IMR-90 (cell line): Measurements from ENCODE around the gene PRKAR1B. TPM values are rescaled to one million over a fixed set of nuclear protein-coding genes. Genes with fewer than 3 reads are reported as not detected.

ENCODE experiments used
- ATAC-seq: fragments of 200-7000 bp; cut with Tn5 transposase; 2 replicates; pipeline ENCODE4 v1.9.1; 2020; ENCODE audit warnings: low read depth, mild to moderate bottlenecking, moderate library complexity
- BruUV-seq: library from RNA; stranded (reverse); fragments of 400-500 nt; replicated peaks from 2 replicates; lab custom pipeline; 2021; lab: Mats Ljungman, UMichigan
- CTCF ChIA-PET: fragments of 300-600 bp; formaldehyde crosslinking; extraction: SDS; loops from one replicate; lab custom pipeline; 2021; ENCODE audit warnings: antibody characterized with exemption; lab: Yijun Ruan, JAX
- POLR2A ChIA-PET: fragments of 300-600 bp; sonication (Branson Sonifier 250); formaldehyde crosslinking; loops from one replicate; lab custom pipeline; 2022; ENCODE audit warnings: antibody characterized with exemption; ENCODE audit not compliant: unreplicated experiment; lab: Charles Lee
- DNase-seq: peaks from one replicate; pipeline ENCODE4 v3.0.0; 2013
- H2AFZ ChIP-seq: replicated peaks from 2 replicates; pipeline ENCODE3; 2013; ENCODE audit warnings: low read length, mild to moderate bottlenecking; ENCODE audit not compliant: poor library complexity
- H2AK5ac ChIP-seq: 2 replicates; pipeline ENCODE4 v1.6.1; 2013; ENCODE audit warnings: low read depth, low read length, inconsistent platforms
- H2AK9ac ChIP-seq: replicated peaks from 2 replicates; pipeline ENCODE3; 2013; ENCODE audit warnings: mild to moderate bottlenecking, low read depth, low read length, moderate library complexity; ENCODE audit not compliant: poor library complexity
- H2BK120ac ChIP-seq: 2 replicates; pipeline ENCODE4 v1.6.1; 2013; ENCODE audit warnings: low read depth, low read length, inconsistent platforms
- H2BK15ac ChIP-seq: 3 replicates; pipeline ENCODE4 v1.6.1; 2013; ENCODE audit warnings: low read depth, low read length, inconsistent platforms
- H2BK20ac ChIP-seq: 2 replicates; pipeline ENCODE4 v1.6.1; 2013; ENCODE audit warnings: low read depth, mild to moderate bottlenecking, inconsistent platforms, low read length, moderate library complexity
- H2BK5ac ChIP-seq: 2 replicates; pipeline ENCODE4 v1.6.1; 2013; ENCODE audit warnings: mild to moderate bottlenecking, low read depth, low read length, inconsistent platforms; ENCODE audit not compliant: poor library complexity, severe bottlenecking
- H3K14ac ChIP-seq: replicated peaks from 2 replicates; pipeline ENCODE4 v1.6.1; 2013; ENCODE audit warnings: low read depth, low read length, inconsistent platforms
- H3K18ac ChIP-seq: 2 replicates; pipeline ENCODE4 v1.6.1; 2013; ENCODE audit warnings: low read depth, low read length, control low read depth
- H3K23ac ChIP-seq: 2 replicates; pipeline ENCODE4 v1.6.1; 2013; ENCODE audit warnings: low read depth, low read length, inconsistent platforms
- H3K27ac ChIP-seq: 2 replicates; pipeline ENCODE4 v1.5.1; 2013; ENCODE audit warnings: mild to moderate bottlenecking, control low read depth, low read length; ENCODE audit not compliant: insufficient read depth
- H3K27me3 ChIP-seq: 2 replicates; pipeline ENCODE4 v1.6.1; 2013; ENCODE audit warnings: low read length; ENCODE audit not compliant: control insufficient read depth, insufficient read depth
- H3K36me3 ChIP-seq: 2 replicates; pipeline ENCODE4 v1.6.1; 2013; ENCODE audit warnings: low read length, mixed read lengths; ENCODE audit not compliant: control insufficient read depth, insufficient read depth
- H3K4ac ChIP-seq: 2 replicates; pipeline ENCODE4 v1.6.1; 2013; ENCODE audit warnings: low read depth, low read length, inconsistent platforms
- H3K4me1 ChIP-seq: 2 replicates; pipeline ENCODE4 v1.6.1; 2013; ENCODE audit warnings: low read length, mixed read lengths; ENCODE audit not compliant: control insufficient read depth, insufficient read depth
- H3K4me2 ChIP-seq: 2 replicates; pipeline ENCODE4 v1.6.1; 2013; ENCODE audit warnings: low read depth, mild to moderate bottlenecking, control low read depth, low read length, moderate library complexity
- H3K4me3 ChIP-seq: 2 replicates; pipeline ENCODE4 v1.5.1; 2013; ENCODE audit warnings: low read depth, mild to moderate bottlenecking, control low read depth, low read length, moderate library complexity; ENCODE audit not compliant: insufficient read depth
- H3K56ac ChIP-seq: 2 replicates; pipeline ENCODE4 v1.6.1; 2013; ENCODE audit warnings: low read length, inconsistent platforms; ENCODE audit not compliant: insufficient read depth; ENCODE audit errors: extremely low read depth
- H3K79me1 ChIP-seq, 2 experiments: 2 replicates each; pipeline ENCODE4 v1.6.1; 2013; ENCODE audit warnings: low read length in 2 of 2, inconsistent platforms in 1 of 2, low read depth in 1 of 2
- H3K9ac ChIP-seq: 2 replicates; pipeline ENCODE4 v1.6.1; 2013; ENCODE audit warnings: low read depth, low read length, control low read depth
- H3K9me1 ChIP-seq: 2 replicates; pipeline ENCODE4 v1.6.1; 2013; ENCODE audit warnings: low read length, inconsistent platforms; ENCODE audit not compliant: insufficient read depth
- H3K9me3 ChIP-seq: 2 replicates; pipeline ENCODE4 v1.6.1; 2013; ENCODE audit warnings: low read length; ENCODE audit not compliant: control insufficient read depth, insufficient read depth
- H4K20me1 ChIP-seq: 2 replicates; pipeline ENCODE4 v1.6.1; 2013; ENCODE audit warnings: low read length, inconsistent platforms; ENCODE audit not compliant: insufficient read depth
- H4K5ac ChIP-seq: 2 replicates; pipeline ENCODE4 v1.6.1; 2013; ENCODE audit warnings: mild to moderate bottlenecking, low read depth, low read length, control low read depth
- H4K8ac ChIP-seq, 2 experiments: 2 replicates each; pipeline ENCODE4 v1.6.1; 2013; ENCODE audit warnings: low read depth in 2 of 2, low read length in 2 of 2, control low read depth in 1 of 2, inconsistent platforms in 1 of 2
- H4K91ac ChIP-seq: 2 replicates; pipeline ENCODE4 v1.6.1; 2013; ENCODE audit warnings: low read depth, low read length, inconsistent platforms; ENCODE audit not compliant: insufficient read depth
- BHLHE40 ChIP-seq: fragments of 150-350 bp; IDR thresholded peaks from 2 replicates; pipeline ENCODE4 v1.6.1; 2016; ENCODE audit warnings: mild to moderate bottlenecking, low read depth, low read length
- CEBPB ChIP-seq: IDR thresholded peaks from 2 replicates; pipeline ENCODE4 v1.6.1; 2012; ENCODE audit warnings: low read depth, low read length, improper control_type of control experiment
- CHD1 ChIP-seq: IDR thresholded peaks from 2 replicates; pipeline ENCODE4 v1.6.1; 2012; ENCODE audit warnings: low read depth, low read length, improper control_type of control experiment
- CTCF ChIP-seq: conservative IDR thresholded peaks from 2 replicates; pipeline ENCODE4 v1.5.1; 2012; ENCODE audit warnings: mild to moderate bottlenecking, low read depth, low read length, improper control_type of control experiment
- MAFK ChIP-seq: IDR thresholded peaks from 2 replicates; pipeline ENCODE4 v1.6.1; 2012; ENCODE audit warnings: low read depth, low read length, improper control_type of control experiment
- MAZ ChIP-seq: IDR thresholded peaks from 2 replicates; pipeline ENCODE4 v1.6.1; 2012; ENCODE audit warnings: low read depth, mild to moderate bottlenecking, low read length, improper control_type of control experiment, moderate library complexity, borderline replicate concordance
- MXI1 ChIP-seq: IDR thresholded peaks from 2 replicates; pipeline ENCODE4 v1.6.1; 2012; ENCODE audit warnings: low read depth, mild to moderate bottlenecking, low read length, moderate library complexity, borderline replicate concordance
- NFE2L2 ChIP-seq: fragments of 150-350 bp; IDR thresholded peaks from 2 replicates; pipeline ENCODE4 v1.6.1; 2016; ENCODE audit warnings: low read depth, mild to moderate bottlenecking, low read length
- POLR2A ChIP-seq: IDR thresholded peaks from 2 replicates; pipeline ENCODE4 v1.6.1; 2012; ENCODE audit warnings: mild to moderate bottlenecking, low read depth, low read length
- RAD21 ChIP-seq: IDR thresholded peaks from 2 replicates; pipeline ENCODE4 v1.6.1; 2012; ENCODE audit warnings: low read length, improper control_type of control experiment
- RCOR1 ChIP-seq: IDR thresholded peaks from 2 replicates; pipeline ENCODE4 v1.6.1; 2012; ENCODE audit warnings: mild to moderate bottlenecking, low read length, improper control_type of control experiment; ENCODE audit not compliant: insufficient replicate concordance
- RFX5 ChIP-seq: IDR thresholded peaks from 2 replicates; pipeline ENCODE4 v1.8.0; 2012; ENCODE audit warnings: low read depth, mild to moderate bottlenecking, low read length, moderate library complexity
- SMC3 ChIP-seq: fragments of 150-350 bp; IDR thresholded peaks from 2 replicates; pipeline ENCODE4 v1.6.1; 2016; ENCODE audit warnings: low read depth, mild to moderate bottlenecking, antibody characterized with exemption, low read length, moderate library complexity
- WGBS, 2 experiments: methylation state at CpG; one replicate each; pipeline versions ENCODE4 v1.1.5 to v1.1.7; 2013; ENCODE audit warnings: missing lambda C conversion rate in 2 of 2; ENCODE audit not compliant: insufficient read length in 1 of 2; ENCODE audit errors: extremely low coverage in 2 of 2; 5-methylcytosine and 5-hydroxymethylcytosine counted together
- dilution Hi-C: fragments of 300-500 bp; cut with HindIII; formaldehyde crosslinking; loops from one replicate; pipeline ENCODE4 v1.14.3; 2018; ENCODE audit warnings: low sequenced_read_pairs; ENCODE audit not compliant: unreplicated experiment
- in situ Hi-C: fragments of 300-500 bp; cut with MboI; formaldehyde crosslinking; loops from 3 replicates; pipeline ENCODE4 v1.14.3; 2019; ENCODE audit warnings: low sequenced_read_pairs, inconsistent platforms, mixed read lengths
- intact Hi-C: fragments of 100-400 bp; cut with micrococcal nuclease; formaldehyde crosslinking; loops from 2 replicates; pipeline ENCODE4 v1.10.0; 2022
- polyA plus RNA-seq, 3 experiments: library from polyadenylated mRNA; depleted of rRNA; stranded (reverse); fragments of >200 nt; gene quantifications; 2 replicates each; pipeline ENCODE4 v1.2.3, GENCODE V29; 2012; ENCODE audit warnings: low replicate concordance in 1 of 3
- total RNA-seq: library from RNA; depleted of rRNA; stranded (reverse); fragments of >200 nt; gene quantifications from 2 replicates; pipeline ENCODE4 v1.2.3, GENCODE V29; 2012
- TF ChIP-seq, protein P1 (sequence below): fragments of 150-350 bp; IDR thresholded peaks from 2 replicates; pipeline ENCODE4 v1.6.1; 2017; ENCODE audit warnings: mild to moderate bottlenecking, antibody characterized with exemption, low read length, low read depth
- TF ChIP-seq, protein P2 (sequence below): fragments of 150-350 bp; IDR thresholded peaks from 2 replicates; pipeline ENCODE4 v1.6.1; 2016; ENCODE audit warnings: low read depth, mild to moderate bottlenecking, low read length, moderate library complexity, borderline replicate concordance

The PRKAR1B gene
- total and polyA plus RNA-seq, 2 of the 4 experiments (the other 2 are of a cell fraction) = 15.2 to 20.2 TPM

DNA sequence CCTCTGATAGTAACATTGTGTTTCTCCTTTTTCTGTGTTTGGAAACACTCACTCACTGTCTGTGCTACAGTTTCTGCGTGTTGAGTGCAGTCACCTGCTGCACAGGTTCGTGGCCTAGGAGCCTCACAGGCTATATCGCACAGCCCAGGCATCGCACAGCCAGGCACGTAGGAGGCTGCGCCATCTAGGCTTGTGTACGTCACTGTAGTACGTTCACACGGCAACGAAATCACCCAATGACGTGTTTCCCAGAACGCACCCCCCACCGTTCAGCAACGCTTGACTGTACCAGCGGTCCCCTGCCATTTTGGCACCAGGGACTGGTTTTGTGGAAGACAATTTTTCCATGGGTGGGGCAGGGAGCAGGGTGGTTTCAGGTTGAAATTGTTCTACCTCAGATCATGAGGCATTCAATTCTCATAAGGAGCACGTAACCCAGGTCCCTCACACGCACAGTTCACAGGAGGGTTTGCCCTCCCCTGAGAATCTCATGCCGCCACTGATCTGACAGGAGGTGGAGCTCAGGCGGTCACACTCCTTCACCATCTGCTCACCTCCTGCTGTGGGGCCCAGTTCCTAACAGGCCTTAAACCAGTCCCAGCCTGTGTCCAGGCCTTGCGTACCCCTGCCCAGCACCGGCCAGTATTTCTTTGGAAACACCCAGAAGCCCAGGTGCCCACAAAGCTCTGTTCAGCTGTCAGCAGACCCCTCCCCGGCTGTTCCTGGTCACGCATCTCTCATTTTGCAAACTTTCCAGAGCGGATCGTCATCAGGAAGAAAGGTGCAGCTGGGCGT is 23.2 kb upstream of the PRKAR1B start:
- WGBS, 2 experiments = 94% methylated on average over 19 of the region's 26 CpGs; no CpG with 5 or more reads in 1 of the 2 experiments
- H2BK120ac ChIP-seq = no peak overlapping the region
- CTCF ChIA-PET = no interaction called here

More for the DNA sequence above, 23.2 kb upstream of the PRKAR1B start:
- no peak for DNase-seq
- Histone ChIP-seq H3K27ac (no peak overlapping the region), H3K9me3 (no peaks in the 10 kb centered on the region), H3K14ac (no peak overlapping the region), H3K4me2 (no peak overlapping the region), H3K18ac (no peak overlapping the region), H3K79me1 (peaks cover 14 to 40% of the 10 kb centered on the region in 2 experiments; a peak in 3 of 4 replicates), H3K4me3 (no peak overlapping the region), H3K56ac (no peak overlapping the region), H2BK20ac (no peak overlapping the region), H4K8ac (no peak overlapping the region), H2BK5ac (no peak overlapping the region), H3K4ac (no peak overlapping the region), H3K9ac (no peak overlapping the region), H2BK15ac (no peak overlapping the region), H3K27me3 (no peaks in the 10 kb centered on the region), H3K9me1 (peaks cover 10% of the 10 kb centered on the region; the same call in 1 of the 2 replicates), H2AK5ac (no peak overlapping the region), H2AK9ac (no peak overlapping the region), H4K5ac (no peak overlapping the region), H3K23ac (no peak overlapping the region), H2AFZ (no peak overlapping the region), H3K36me3 (peaks cover 26% of the 10 kb centered on the region), H4K20me1 (peaks cover 6% of the 10 kb centered on the region), H4K91ac (no peak overlapping the region), H3K4me1 (no peaks in the 10 kb centered on the region)
- in situ Hi-C loops (no loop called here), intact Hi-C loops (no loop called here), dilution Hi-C loops (no loop called here)
- POLR2A ChIA-PET = no interaction called here
- no TSS peak for BruUV-seq
- ATAC-seq = no peak
- no peak for TF ChIP-seq NFE2L2
- no peak for TF ChIP-seq CTCF
- TF ChIP-seq SMC3 = no peak
- no peak for TF ChIP-seq RAD21
- no peak for TF ChIP-seq BHLHE40
- no peak for TF ChIP-seq MAFK
- no peak for TF ChIP-seq MXI1
- TF ChIP-seq CHD1 = no peak
- TF ChIP-seq MAZ = no peak
- TF ChIP-seq POLR2A = no peak
- TF ChIP-seq, protein P1, sequence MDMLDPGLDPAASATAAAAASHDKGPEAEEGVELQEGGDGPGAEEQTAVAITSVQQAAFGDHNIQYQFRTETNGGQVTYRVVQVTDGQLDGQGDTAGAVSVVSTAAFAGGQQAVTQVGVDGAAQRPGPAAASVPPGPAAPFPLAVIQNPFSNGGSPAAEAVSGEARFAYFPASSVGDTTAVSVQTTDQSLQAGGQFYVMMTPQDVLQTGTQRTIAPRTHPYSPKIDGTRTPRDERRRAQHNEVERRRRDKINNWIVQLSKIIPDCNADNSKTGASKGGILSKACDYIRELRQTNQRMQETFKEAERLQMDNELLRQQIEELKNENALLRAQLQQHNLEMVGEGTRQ = no peak
- no peak for TF ChIP-seq CEBPB
- TF ChIP-seq RCOR1 = no peak
- TF ChIP-seq, protein P2, sequence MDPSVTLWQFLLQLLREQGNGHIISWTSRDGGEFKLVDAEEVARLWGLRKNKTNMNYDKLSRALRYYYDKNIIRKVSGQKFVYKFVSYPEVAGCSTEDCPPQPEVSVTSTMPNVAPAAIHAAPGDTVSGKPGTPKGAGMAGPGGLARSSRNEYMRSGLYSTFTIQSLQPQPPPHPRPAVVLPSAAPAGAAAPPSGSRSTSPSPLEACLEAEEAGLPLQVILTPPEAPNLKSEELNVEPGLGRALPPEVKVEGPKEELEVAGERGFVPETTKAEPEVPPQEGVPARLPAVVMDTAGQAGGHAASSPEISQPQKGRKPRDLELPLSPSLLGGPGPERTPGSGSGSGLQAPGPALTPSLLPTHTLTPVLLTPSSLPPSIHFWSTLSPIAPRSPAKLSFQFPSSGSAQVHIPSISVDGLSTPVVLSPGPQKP = no peak
- TF ChIP-seq RFX5 = no peak
